ENCODE data around the gene GTF2F1.

- no peak for TF ChIP-seq CTCF (IDR thresholded peaks at IDR 0.05)
- no peak for TF ChIP-seq POLR2A (IDR thresholded peaks at IDR 0.05)
These were observed 28.4 kb upstream of the GTF2F1 start for GRCh38 chr19:6421075-6422014.

Measured in thyroid gland (tissue), 4 donors.